K562 (cell line): ENCODE measurements around the gene EGR2. TPM values are rescaled to one million over a fixed set of nuclear protein-coding genes. Genes with fewer than 3 reads are reported as not detected.

Source experiments
- CXXC5 ChIP-seq: fragments of 250-450 bp; sonication (Bioruptor Pico); IDR thresholded peaks from 2 replicates; pipeline ENCODE4 v1.8.0; 2022; ENCODE audit warnings: inconsistent platforms, mild to moderate bottlenecking, moderate library complexity
- FOXJ2 ChIP-seq: fragments of 200-800 bp; sonication (Bioruptor generic); IDR thresholded peaks from 2 replicates; pipeline ENCODE4 v1.6.1; 2016; ENCODE audit warnings: missing genetic modification characterization, missing compliant biosample characterization
- KLF16 ChIP-seq: IDR thresholded peaks from 2 replicates; pipeline ENCODE4 v1.6.1; 2016; ENCODE audit warnings: antibody characterized with exemption
- NCOR1 ChIP-seq: fragments of 450-650 bp; IDR thresholded peaks from 2 replicates; pipeline ENCODE4 v1.6.1; 2016; ENCODE audit warnings: mild to moderate bottlenecking, moderate library complexity
- PTTG1 ChIP-seq: fragments of 450-650 bp; IDR thresholded peaks from 2 replicates; pipeline ENCODE4 v1.6.1; 2016; ENCODE audit warnings: low read depth, mild to moderate bottlenecking, missing genetic modification characterization, missing compliant biosample characterization
- RAD21 ChIP-seq, 2 experiments: fragments of 250-450 bp in 1 of 2; fragments of 450-650 bp in 1 of 2; sonication (Bioruptor Pico) in 1 of 2; formaldehyde crosslinking in 1 of 2; IDR thresholded peaks in 1 of 2; conservative IDR thresholded peaks in 1 of 2; 2 replicates each; pipeline versions ENCODE4 v1.4.0 to v1.8.0; 2020 to 2022; ENCODE audit warnings: mild to moderate bottlenecking in 2 of 2, moderate library complexity in 1 of 2
- SMARCA5 ChIP-seq: fragments of 450-650 bp; IDR thresholded peaks from 2 replicates; pipeline ENCODE4 v1.6.1; 2016
- STAT5A ChIP-seq: IDR thresholded peaks from 2 replicates; pipeline ENCODE4 v1.6.1; 2012; ENCODE audit warnings: low read length, inconsistent platforms, borderline replicate concordance
- TCF7 ChIP-seq: sonication (generic); IDR thresholded peaks from 2 replicates; pipeline ENCODE4 v1.6.1; 2016; ENCODE audit warnings: antibody characterized with exemption, borderline replicate concordance
- TCF7L2 ChIP-seq: fragments of 150-350 bp; IDR thresholded peaks from 2 replicates; pipeline ENCODE4 v1.6.1; 2016; ENCODE audit warnings: low read depth, mild to moderate bottlenecking, low read length, moderate library complexity
- ZNF263 ChIP-seq: sonication (generic); formaldehyde crosslinking; IDR thresholded peaks from 2 replicates; pipeline ENCODE4 v1.8.0; 2022; ENCODE audit warnings: mild to moderate bottlenecking, missing genetic modification reagents, borderline replicate concordance
- ZNF707 ChIP-seq: fragments of 250-450 bp; sonication (Bioruptor Pico); conservative IDR thresholded peaks from 2 replicates; pipeline ENCODE4 v1.8.0; 2022; ENCODE audit warnings: inconsistent platforms, mild to moderate bottlenecking, moderate library complexity
- polyA plus RNA-seq, 8 experiments: library from polyadenylated mRNA; depleted of rRNA in 4 of 8; stranded (reverse) in 5 of 8; unstranded in 3 of 8; fragments of >200 nt; fragmentation: Nextera tagmentation in 2 of 8; fragmentation: Illumina TruSeq in 1 of 8; extraction: Ambion mirVana in 2 of 8; extraction: Trizol in 1 of 8; gene quantifications; 2 replicates each; pipeline versions ENCODE4 v1.2.1 to v1.2.3, GENCODE V29; 2011 to 2014; ENCODE audit warnings: inconsistent platforms in 1 of 8, missing spikeins in 1 of 8
- total RNA-seq, 7 experiments: library from RNA; depleted of rRNA in 6 of 7; stranded (reverse); fragments of >200 nt in 6 of 7; fragmentation: Illumina TruSeq in 2 of 7; extraction: Trizol in 2 of 7; gene quantifications; 2 replicates each; pipeline versions ENCODE4 v1.2.1 to v1.2.3, GENCODE V29; 2011 to 2021; ENCODE audit warnings: low replicate concordance in 1 of 7
- TF ChIP-seq, protein P1 (sequence below): fragments of 450-650 bp; IDR thresholded peaks from 2 replicates; pipeline ENCODE4 v1.7.0; 2016; ENCODE audit warnings: borderline replicate concordance
- TF ChIP-seq, protein P2 (sequence below), 2 experiments: fragments of 200-800 bp in 1 of 2; sonication (Bioruptor generic) in 1 of 2; sonication (generic) in 1 of 2; formaldehyde crosslinking in 1 of 2; IDR thresholded peaks in 1 of 2; conservative IDR thresholded peaks in 1 of 2; 2 replicates each; pipeline versions ENCODE4 v1.5.0 to v1.6.1; 2016 to 2020; ENCODE audit warnings: missing compliant biosample characterization in 1 of 2, missing genetic modification characterization in 1 of 2, missing genetic modification reagents in 1 of 2
- TF ChIP-seq, protein P3 (sequence below), 3 experiments: fragments of 200-800 bp in 1 of 3; sonication (Bioruptor generic) in 1 of 3; sonication (generic) in 1 of 3; formaldehyde crosslinking in 1 of 3; IDR thresholded peaks; 2 replicates each; pipeline versions ENCODE4 v1.6.1 to v1.8.0; 2016 to 2022; ENCODE audit warnings: mild to moderate bottlenecking in 2 of 3, missing compliant biosample characterization in 2 of 3, missing genetic modification characterization in 2 of 3, missing genetic modification reagents in 1 of 3
- TF ChIP-seq, protein P4 (sequence below): fragments of 250-450 bp; sonication (Bioruptor Pico); IDR thresholded peaks from 2 replicates; pipeline ENCODE4 v1.5.1; 2021; ENCODE audit warnings: mild to moderate bottlenecking
- TF ChIP-seq, protein P5 (sequence below): fragments of 450-650 bp; IDR thresholded peaks from 2 replicates; pipeline ENCODE4 v1.6.1; 2017; ENCODE audit warnings: mild to moderate bottlenecking, moderate library complexity
- TF ChIP-seq, protein P6 (sequence below): sonication (generic); formaldehyde crosslinking; IDR thresholded peaks from 2 replicates; pipeline ENCODE4 v1.8.0; 2022; ENCODE audit warnings: mild to moderate bottlenecking, missing genetic modification reagents

EGR2 gene
- total and polyA plus RNA-seq, 9 of the 15 experiments (the other 6 are each of a cell fraction or from before 2014, with no cell fraction given) = 0.08 to 0.18 (median 0.12) TPM; not detected in 4

DNA sequence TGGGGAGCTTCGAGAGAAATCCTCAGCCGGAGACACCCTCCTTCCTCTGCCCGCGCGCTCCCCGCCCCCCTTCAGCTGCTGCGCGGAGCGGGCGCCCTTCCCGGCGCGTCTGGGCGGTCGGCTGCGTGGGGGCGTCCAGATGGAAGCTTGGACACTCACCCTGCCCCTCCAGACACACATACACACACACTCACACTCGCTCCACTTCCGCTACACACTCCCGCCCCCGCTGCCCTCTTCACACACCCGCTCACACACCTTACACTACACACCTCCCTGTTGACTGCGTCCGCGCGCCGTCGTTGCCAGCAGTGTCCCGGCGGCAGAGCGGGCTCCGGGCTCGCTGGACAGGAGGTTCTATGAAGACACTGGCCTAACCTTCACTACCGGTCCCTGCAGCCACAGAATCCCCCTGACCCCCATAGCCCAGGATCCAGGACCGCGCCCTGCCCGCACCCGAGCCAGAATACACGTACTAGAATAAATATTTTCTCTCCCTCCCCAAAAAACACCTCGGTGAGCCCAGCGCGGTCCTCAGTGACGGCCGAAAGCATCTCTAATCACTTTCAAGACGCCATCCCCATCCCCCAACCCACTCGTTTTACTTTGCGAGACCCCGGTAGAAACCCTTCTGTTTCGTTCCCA lies 1.1 kb upstream of the EGR2 start (continued):
- TF ChIP-seq ZNF263 (CRISPR knock-in tag) = no peak
- no peak; the same call in 1 of the 2 replicates for TF ChIP-seq FOXJ2 (tag)
- TF ChIP-seq PTTG1 (tag) = no peak
- TF ChIP-seq, protein P1, sequence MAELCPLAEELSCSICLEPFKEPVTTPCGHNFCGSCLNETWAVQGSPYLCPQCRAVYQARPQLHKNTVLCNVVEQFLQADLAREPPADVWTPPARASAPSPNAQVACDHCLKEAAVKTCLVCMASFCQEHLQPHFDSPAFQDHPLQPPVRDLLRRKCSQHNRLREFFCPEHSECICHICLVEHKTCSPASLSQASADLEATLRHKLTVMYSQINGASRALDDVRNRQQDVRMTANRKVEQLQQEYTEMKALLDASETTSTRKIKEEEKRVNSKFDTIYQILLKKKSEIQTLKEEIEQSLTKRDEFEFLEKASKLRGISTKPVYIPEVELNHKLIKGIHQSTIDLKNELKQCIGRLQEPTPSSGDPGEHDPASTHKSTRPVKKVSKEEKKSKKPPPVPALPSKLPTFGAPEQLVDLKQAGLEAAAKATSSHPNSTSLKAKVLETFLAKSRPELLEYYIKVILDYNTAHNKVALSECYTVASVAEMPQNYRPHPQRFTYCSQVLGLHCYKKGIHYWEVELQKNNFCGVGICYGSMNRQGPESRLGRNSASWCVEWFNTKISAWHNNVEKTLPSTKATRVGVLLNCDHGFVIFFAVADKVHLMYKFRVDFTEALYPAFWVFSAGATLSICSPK = no peak
- no peak for TF ChIP-seq RAD21 (CRISPR knock-in tag; conservative IDR thresholded peaks at IDR 0.05 in 1 of 2, IDR thresholded peaks at IDR 0.05 in 1 of 2)
- TF ChIP-seq STAT5A = no peak
- TF ChIP-seq, protein P2, sequence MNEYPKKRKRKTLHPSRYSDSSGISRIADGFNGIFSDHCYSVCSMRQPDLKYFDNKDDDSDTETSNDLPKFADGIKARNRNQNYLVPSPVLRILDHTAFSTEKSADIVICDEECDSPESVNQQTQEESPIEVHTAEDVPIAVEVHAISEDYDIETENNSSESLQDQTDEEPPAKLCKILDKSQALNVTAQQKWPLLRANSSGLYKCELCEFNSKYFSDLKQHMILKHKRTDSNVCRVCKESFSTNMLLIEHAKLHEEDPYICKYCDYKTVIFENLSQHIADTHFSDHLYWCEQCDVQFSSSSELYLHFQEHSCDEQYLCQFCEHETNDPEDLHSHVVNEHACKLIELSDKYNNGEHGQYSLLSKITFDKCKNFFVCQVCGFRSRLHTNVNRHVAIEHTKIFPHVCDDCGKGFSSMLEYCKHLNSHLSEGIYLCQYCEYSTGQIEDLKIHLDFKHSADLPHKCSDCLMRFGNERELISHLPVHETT (CRISPR knock-in tag; conservative IDR thresholded peaks at IDR 0.05 in 1 of 2, IDR thresholded peaks at IDR 0.05 in 1 of 2) = no peak
- TF ChIP-seq, protein P3, sequence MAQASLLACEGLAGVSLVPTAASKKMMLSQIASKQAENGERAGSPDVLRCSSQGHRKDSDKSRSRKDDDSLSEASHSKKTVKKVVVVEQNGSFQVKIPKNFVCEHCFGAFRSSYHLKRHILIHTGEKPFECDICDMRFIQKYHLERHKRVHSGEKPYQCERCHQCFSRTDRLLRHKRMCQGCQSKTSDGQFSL (CRISPR knock-in tag; IDR thresholded peaks at IDR 0.05) = no peak
- TF ChIP-seq, protein P3 (tag; IDR thresholded peaks at IDR 0.05) = no peak
- TF ChIP-seq TCF7L2 = no peak
- TF ChIP-seq, protein P4, sequence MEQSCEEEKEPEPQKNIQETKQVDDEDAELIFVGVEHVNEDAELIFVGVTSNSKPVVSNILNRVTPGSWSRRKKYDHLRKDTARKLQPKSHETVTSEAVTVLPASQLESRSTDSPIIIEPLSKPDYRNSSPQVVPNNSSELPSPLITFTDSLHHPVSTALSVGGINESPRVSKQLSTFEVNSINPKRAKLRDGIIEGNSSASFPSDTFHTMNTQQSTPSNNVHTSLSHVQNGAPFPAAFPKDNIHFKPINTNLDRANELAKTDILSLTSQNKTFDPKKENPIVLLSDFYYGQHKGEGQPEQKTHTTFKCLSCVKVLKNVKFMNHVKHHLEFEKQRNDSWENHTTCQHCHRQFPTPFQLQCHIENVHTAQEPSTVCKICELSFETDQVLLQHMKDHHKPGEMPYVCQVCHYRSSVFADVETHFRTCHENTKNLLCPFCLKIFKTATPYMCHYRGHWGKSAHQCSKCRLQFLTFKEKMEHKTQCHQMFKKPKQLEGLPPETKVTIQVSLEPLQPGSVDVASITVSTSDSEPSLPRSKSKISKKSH = no peak
- TF ChIP-seq CXXC5 (CRISPR knock-in tag) = no peak; the same call in 1 of the 2 replicates
- no peak for TF ChIP-seq ZNF707 (CRISPR knock-in tag)
- no peak for TF ChIP-seq TCF7
- no peak for TF ChIP-seq NCOR1
- TF ChIP-seq, protein P5, sequence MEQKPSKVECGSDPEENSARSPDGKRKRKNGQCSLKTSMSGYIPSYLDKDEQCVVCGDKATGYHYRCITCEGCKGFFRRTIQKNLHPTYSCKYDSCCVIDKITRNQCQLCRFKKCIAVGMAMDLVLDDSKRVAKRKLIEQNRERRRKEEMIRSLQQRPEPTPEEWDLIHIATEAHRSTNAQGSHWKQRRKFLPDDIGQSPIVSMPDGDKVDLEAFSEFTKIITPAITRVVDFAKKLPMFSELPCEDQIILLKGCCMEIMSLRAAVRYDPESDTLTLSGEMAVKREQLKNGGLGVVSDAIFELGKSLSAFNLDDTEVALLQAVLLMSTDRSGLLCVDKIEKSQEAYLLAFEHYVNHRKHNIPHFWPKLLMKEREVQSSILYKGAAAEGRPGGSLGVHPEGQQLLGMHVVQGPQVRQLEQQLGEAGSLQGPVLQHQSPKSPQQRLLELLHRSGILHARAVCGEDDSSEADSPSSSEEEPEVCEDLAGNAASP = no peak
- no peak for TF ChIP-seq KLF16
- no peak for TF ChIP-seq SMARCA5
- TF ChIP-seq, protein P6, sequence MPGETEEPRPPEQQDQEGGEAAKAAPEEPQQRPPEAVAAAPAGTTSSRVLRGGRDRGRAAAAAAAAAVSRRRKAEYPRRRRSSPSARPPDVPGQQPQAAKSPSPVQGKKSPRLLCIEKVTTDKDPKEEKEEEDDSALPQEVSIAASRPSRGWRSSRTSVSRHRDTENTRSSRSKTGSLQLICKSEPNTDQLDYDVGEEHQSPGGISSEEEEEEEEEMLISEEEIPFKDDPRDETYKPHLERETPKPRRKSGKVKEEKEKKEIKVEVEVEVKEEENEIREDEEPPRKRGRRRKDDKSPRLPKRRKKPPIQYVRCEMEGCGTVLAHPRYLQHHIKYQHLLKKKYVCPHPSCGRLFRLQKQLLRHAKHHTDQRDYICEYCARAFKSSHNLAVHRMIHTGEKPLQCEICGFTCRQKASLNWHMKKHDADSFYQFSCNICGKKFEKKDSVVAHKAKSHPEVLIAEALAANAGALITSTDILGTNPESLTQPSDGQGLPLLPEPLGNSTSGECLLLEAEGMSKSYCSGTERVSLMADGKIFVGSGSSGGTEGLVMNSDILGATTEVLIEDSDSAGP = no peak
